Trophoblast cell (in vitro differentiated cells and primary cell): ENCODE data around the gene RPUSD1.

Source experiments
- DNase-seq, 2 donors: peaks; one replicate each; pipeline ENCODE4 v3.0.0-alpha.2; 2016
- H2AFZ ChIP-seq: 2 replicates; pipeline ENCODE4 v1.6.1; 2013; ENCODE audit warnings: low read length, moderate library complexity, mild to moderate bottlenecking; ENCODE audit not compliant: insufficient read depth, poor library complexity
- H2AK5ac ChIP-seq: 2 replicates; pipeline ENCODE4 v1.6.1; 2013; ENCODE audit warnings: mild to moderate bottlenecking, low read length
- H2BK120ac ChIP-seq: 2 replicates; pipeline ENCODE4 v1.6.1; 2013; ENCODE audit warnings: low read length, mild to moderate bottlenecking, moderate library complexity; ENCODE audit not compliant: insufficient read depth, poor library complexity
- H2BK12ac ChIP-seq: 2 replicates; pipeline ENCODE4 v1.6.1; 2013; ENCODE audit warnings: mild to moderate bottlenecking, low read length, moderate library complexity
- H2BK5ac ChIP-seq: 2 replicates; pipeline ENCODE4 v1.6.1; 2013; ENCODE audit warnings: low read length, low read depth, moderate library complexity, mild to moderate bottlenecking; ENCODE audit not compliant: poor library complexity
- H3K14ac ChIP-seq: 2 replicates; pipeline ENCODE4 v1.6.1; 2013; ENCODE audit warnings: mild to moderate bottlenecking, low read length
- H3K18ac ChIP-seq: 2 replicates; pipeline ENCODE4 v1.6.1; 2013; ENCODE audit warnings: mild to moderate bottlenecking, low read length
- H3K23ac ChIP-seq: 2 replicates; pipeline ENCODE4 v1.6.1; 2013; ENCODE audit warnings: low read length
- H3K27ac ChIP-seq: 2 replicates; pipeline ENCODE4 v1.5.1; 2013; ENCODE audit warnings: low read depth, mild to moderate bottlenecking, inconsistent platforms, low read length, moderate library complexity
- H3K27me3 ChIP-seq: 2 replicates; pipeline ENCODE4 v1.6.1; 2013; ENCODE audit warnings: inconsistent platforms, mild to moderate bottlenecking, low read length, moderate library complexity; ENCODE audit not compliant: insufficient read depth
- H3K36me3 ChIP-seq, 2 experiments: 1 replicate in 1 of 2; 2 replicates in 1 of 2; pipeline ENCODE4 v1.6.1; 2013; ENCODE audit warnings: low read length in 2 of 2, mild to moderate bottlenecking in 2 of 2, moderate library complexity in 1 of 2; ENCODE audit not compliant: insufficient read depth in 2 of 2, control insufficient read depth in 1 of 2
- H3K4ac ChIP-seq: 2 replicates; pipeline ENCODE4 v1.6.1; 2013; ENCODE audit warnings: low read depth, mild to moderate bottlenecking, low read length, moderate library complexity
- H3K4me1 ChIP-seq, 2 experiments: 1 replicate in 1 of 2; 2 replicates in 1 of 2; pipeline ENCODE4 v1.6.1; 2013; ENCODE audit warnings: low read length in 2 of 2, mild to moderate bottlenecking in 2 of 2, moderate library complexity in 1 of 2; ENCODE audit not compliant: insufficient read depth in 2 of 2, control insufficient read depth in 1 of 2
- H3K4me2 ChIP-seq: 2 replicates; pipeline ENCODE4 v1.6.1; 2013; ENCODE audit warnings: inconsistent platforms, mild to moderate bottlenecking, low read length, moderate library complexity
- H3K4me3 ChIP-seq: 2 replicates; pipeline ENCODE4 v1.5.1; 2013; ENCODE audit warnings: mild to moderate bottlenecking, low read depth, low read length, inconsistent platforms
- H3K79me1 ChIP-seq: one replicate; pipeline ENCODE4 v1.6.1; 2013; ENCODE audit warnings: low read length
- H3K79me2 ChIP-seq: 2 replicates; pipeline ENCODE4 v1.6.1; 2013; ENCODE audit warnings: low read length, mild to moderate bottlenecking; ENCODE audit not compliant: control insufficient read depth, insufficient read depth, poor library complexity
- H3K9ac ChIP-seq: 2 replicates; pipeline ENCODE4 v1.6.1; 2013; ENCODE audit warnings: mild to moderate bottlenecking, low read length
- H3K9me3 ChIP-seq: 2 replicates; pipeline ENCODE4 v1.6.1; 2013; ENCODE audit warnings: low read depth, mild to moderate bottlenecking, control low read depth, inconsistent platforms, low read length; ENCODE audit not compliant: insufficient read depth
- H4K12ac ChIP-seq: 2 replicates; pipeline ENCODE4 v1.6.1; 2013; ENCODE audit warnings: low read depth, mild to moderate bottlenecking, low read length, moderate library complexity
- H4K8ac ChIP-seq: 2 replicates; pipeline ENCODE4 v1.6.1; 2013; ENCODE audit warnings: low read depth, mild to moderate bottlenecking, low read length, moderate library complexity
- H4K91ac ChIP-seq: one replicate; pipeline ENCODE4 v1.6.1; 2013; ENCODE audit warnings: low read depth, mild to moderate bottlenecking, low read length, moderate library complexity
- WGBS: extraction: QIAGEN DNeasy Blood & Tissue Kit; methylation state at CpG from one replicate; pipeline ENCODE4 v1.1.7; 2013; ENCODE audit warnings: missing lambda C conversion rate; ENCODE audit not compliant: insufficient read length, insufficient coverage; ENCODE audit errors: extremely low coverage; 5-methylcytosine and 5-hydroxymethylcytosine counted together

RPUSD1 gene

DNA sequence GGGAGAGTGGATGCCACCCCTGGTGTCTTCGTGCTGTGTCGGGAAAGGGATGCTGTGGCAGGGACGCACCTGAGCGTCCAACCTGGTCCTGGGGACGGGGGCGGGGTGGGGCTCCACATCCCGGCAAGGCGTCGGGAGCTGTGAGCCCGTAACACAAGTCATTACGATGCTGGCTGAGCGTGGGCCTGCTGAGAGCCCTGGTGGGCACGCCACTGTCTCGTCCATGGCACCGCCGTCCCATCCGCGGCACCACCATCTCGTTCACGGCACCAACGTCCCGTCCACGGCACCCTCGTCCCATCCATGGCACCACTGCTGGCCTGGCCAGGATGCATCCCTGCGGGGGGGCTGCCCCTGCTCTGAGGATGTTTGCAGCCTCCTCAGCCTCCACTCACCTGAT lies 36.4 kb upstream of the RPUSD1 start:
- no peak overlapping the region for H2BK5ac ChIP-seq
- no peak overlapping the region for H4K8ac ChIP-seq
- H3K4me1 ChIP-seq: no peaks in the 10 kb centered on the region
- H3K27me3 ChIP-seq: no peaks in the 10 kb centered on the region
- H3K36me3 ChIP-seq: no peaks in the 10 kb centered on the region
- H3K9me3 ChIP-seq: peaks cover 36% of the 10 kb centered on the region
- no peak overlapping the region for H2BK12ac ChIP-seq
- H3K4me2 ChIP-seq: no peak overlapping the region
- no peak overlapping the region for H3K14ac ChIP-seq
- DNase-seq: no peak
- H4K91ac ChIP-seq: no peak overlapping the region
- WGBS: no CpG with 5 or more reads among the region's 25 CpGs
- H3K27ac ChIP-seq: no peak overlapping the region
- no peak overlapping the region for H3K9ac ChIP-seq
- no peak overlapping the region for H3K18ac ChIP-seq
- H3K4ac ChIP-seq: no peak overlapping the region
- no peak overlapping the region for H4K12ac ChIP-seq
- H3K79me2 ChIP-seq: no peaks in the 10 kb centered on the region
- H2AFZ ChIP-seq: no peak overlapping the region
- H2AK5ac ChIP-seq: no peak overlapping the region
- H3K4me3 ChIP-seq: no peak overlapping the region
- no peaks in the 10 kb centered on the region for H3K79me1 ChIP-seq
- no peak overlapping the region for H3K23ac ChIP-seq
- H2BK120ac ChIP-seq: no peak overlapping the region

DNA sequence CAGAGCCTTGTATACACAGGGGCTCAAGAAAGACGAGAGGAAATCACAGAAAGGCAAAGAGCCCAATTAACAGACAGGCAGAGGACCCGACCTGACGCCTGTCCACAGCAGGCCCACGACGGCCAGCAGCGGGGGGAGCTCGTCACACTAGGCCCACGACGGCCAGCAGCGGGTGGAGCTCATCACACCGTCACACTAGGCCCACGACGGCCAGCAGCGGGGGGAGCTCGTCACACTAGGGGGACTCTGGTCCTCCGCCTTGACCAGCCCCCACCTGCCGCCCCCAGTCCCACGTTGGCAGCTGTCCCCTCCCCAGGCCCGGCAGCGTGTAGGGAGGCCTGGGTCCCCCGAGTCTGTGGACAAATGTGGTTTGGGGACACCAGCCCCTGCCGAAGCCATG lies 36.0 kb upstream of the RPUSD1 start:
- no peak overlapping the region for H2AFZ ChIP-seq
- H2AK5ac ChIP-seq: no peak overlapping the region
- H4K12ac ChIP-seq: no peak overlapping the region
- H3K14ac ChIP-seq: no peak overlapping the region
- no peaks in the 10 kb centered on the region for H3K36me3 ChIP-seq
- H2BK120ac ChIP-seq: no peak overlapping the region
- no peaks in the 10 kb centered on the region for H3K4me1 ChIP-seq
- no peak overlapping the region for H2BK5ac ChIP-seq
- H4K8ac ChIP-seq: no peak overlapping the region
- H3K9ac ChIP-seq: no peak overlapping the region
- peaks cover 36% of the 10 kb centered on the region for H3K9me3 ChIP-seq
- no peaks in the 10 kb centered on the region for H3K79me1 ChIP-seq
- no peak overlapping the region for H2BK12ac ChIP-seq
- H3K4me2 ChIP-seq: no peak overlapping the region
- no peak overlapping the region for H4K91ac ChIP-seq
- no peak overlapping the region for H3K27ac ChIP-seq
- H3K18ac ChIP-seq: no peak overlapping the region
- H3K27me3 ChIP-seq: no peaks in the 10 kb centered on the region
- no peak overlapping the region for H3K23ac ChIP-seq
- DNase-seq: peak in 1 of 2 donors; percentile 10
- no peaks in the 10 kb centered on the region for H3K79me2 ChIP-seq
- no peak overlapping the region for H3K4me3 ChIP-seq
- WGBS: no CpG with 5 or more reads among the region's 22 CpGs
- no peak overlapping the region for H3K4ac ChIP-seq

DNA sequence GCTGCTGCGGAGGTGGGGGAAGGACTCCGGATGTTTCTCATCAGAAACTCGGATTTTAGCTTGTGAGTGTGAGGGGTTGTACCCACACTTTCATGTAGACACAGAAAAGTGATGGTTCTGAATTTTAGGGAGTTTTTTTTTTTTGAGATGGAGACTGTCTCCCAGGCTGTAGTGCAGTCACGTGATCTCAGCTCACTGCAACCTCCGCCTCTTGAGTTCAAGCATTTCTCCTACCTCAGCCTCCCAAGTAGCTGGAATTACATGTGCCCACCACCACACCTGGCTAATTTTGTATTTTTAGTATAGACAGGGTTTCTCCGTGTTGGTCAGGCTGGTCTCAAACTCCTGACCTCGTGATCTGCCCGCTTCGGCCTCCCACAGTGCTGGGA lies 34.7 kb upstream of the RPUSD1 start:
- no CpG with 5 or more reads among the region's 9 CpGs for WGBS
- Histone ChIP-seq H3K4me3 (no peak overlapping the region), H3K4me1 (no peaks in the 10 kb centered on the region), H2BK5ac (no peak overlapping the region), H3K36me3 (no peaks in the 10 kb centered on the region), H2BK12ac (no peak overlapping the region), H3K79me2 (no peaks in the 10 kb centered on the region), H3K9ac (no peak overlapping the region), H3K23ac (no peak overlapping the region), H4K8ac (no peak overlapping the region), H3K4ac (no peak overlapping the region), H3K27me3 (no peaks in the 10 kb centered on the region), H2BK120ac (no peak overlapping the region), H3K14ac (no peak overlapping the region), H2AFZ (no peak overlapping the region), H3K79me1 (no peaks in the 10 kb centered on the region), H4K91ac (no peak overlapping the region), H3K27ac (no peak overlapping the region), H3K9me3 (peaks cover 36% of the 10 kb centered on the region), H3K4me2 (no peak overlapping the region), H4K12ac (no peak overlapping the region), H3K18ac (no peak overlapping the region), H2AK5ac (no peak overlapping the region)
- DNase-seq: no peak

DNA sequence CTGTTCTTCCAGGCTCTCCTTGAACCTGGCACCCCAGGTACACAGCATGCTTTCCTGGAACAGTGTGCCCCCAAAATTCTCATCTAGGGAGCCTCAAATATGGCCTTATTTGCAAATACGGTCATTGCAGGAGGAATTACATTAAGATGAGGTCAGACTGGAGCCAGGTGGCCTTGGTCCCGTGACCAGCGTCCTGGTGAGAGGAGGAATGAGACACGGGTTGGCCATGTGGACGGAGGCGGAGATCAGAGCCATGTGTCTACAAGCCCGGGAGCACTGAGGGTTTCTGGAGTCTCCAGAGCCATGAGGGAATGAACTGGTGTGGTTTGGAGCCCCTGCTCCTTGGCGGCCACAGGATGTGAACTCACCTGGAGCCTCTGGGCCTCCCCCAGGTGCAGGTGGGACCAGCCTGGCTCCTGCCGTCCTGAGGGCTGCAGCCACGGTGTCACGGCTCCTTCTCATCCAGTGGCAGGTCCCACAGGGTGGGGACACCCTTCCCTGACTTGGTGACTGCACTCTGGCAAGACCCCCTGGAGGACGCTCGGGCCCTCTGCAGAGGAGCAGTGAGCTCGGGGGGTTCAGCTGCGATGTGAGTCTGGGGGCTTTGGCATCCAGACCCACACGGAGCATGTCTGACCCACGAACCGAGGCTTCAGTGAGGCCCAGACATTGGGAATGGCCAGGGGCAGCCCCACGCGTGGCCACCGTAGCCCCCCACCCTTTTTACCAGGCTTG lies 34.2 kb upstream of the RPUSD1 start:
- H3K79me2 ChIP-seq: no peaks in the 10 kb centered on the region
- no peak overlapping the region for H3K23ac ChIP-seq
- no peaks in the 10 kb centered on the region for H3K36me3 ChIP-seq
- no peaks in the 10 kb centered on the region for H3K4me1 ChIP-seq
- no CpG with 5 or more reads among the region's 21 CpGs for WGBS
- H4K8ac ChIP-seq: no peak overlapping the region
- no peak overlapping the region for H4K12ac ChIP-seq
- H3K14ac ChIP-seq: no peak overlapping the region
- H2AK5ac ChIP-seq: no peak overlapping the region
- H3K27me3 ChIP-seq: no peaks in the 10 kb centered on the region
- H3K9me3 ChIP-seq: peaks cover 34% of the 10 kb centered on the region
- no peak overlapping the region for H2AFZ ChIP-seq
- H2BK12ac ChIP-seq: no peak overlapping the region
- no peak overlapping the region for H3K9ac ChIP-seq
- DNase-seq: no peak
- no peak overlapping the region for H3K18ac ChIP-seq
- H4K91ac ChIP-seq: no peak overlapping the region
- no peak overlapping the region for H2BK120ac ChIP-seq
- no peaks in the 10 kb centered on the region for H3K79me1 ChIP-seq
- no peak overlapping the region for H3K27ac ChIP-seq
- H3K4me2 ChIP-seq: no peak overlapping the region
- H3K4ac ChIP-seq: no peak overlapping the region
- H2BK5ac ChIP-seq: no peak overlapping the region
- no peak overlapping the region for H3K4me3 ChIP-seq
